Measurements from ENCODE around the gene SLC47A2. TPM values are rescaled to one million over a fixed set of nuclear protein-coding genes. Genes with fewer than 3 reads are reported as not detected.
A peak's percentile ranks its signal among the peaks of the same experiment; 100 is the strongest.

Gene SLC47A2
- total RNA-seq, 1 donor from 2014 or later: not detected

- Mint-ChIP-seq H3K4me1 (ENCODE audit: unreplicated experiment) (no peaks in the 10 kb centered on the region), H3K4me3 (ENCODE audit: unreplicated experiment) (no peak overlapping the region), H3K27me3 (ENCODE audit: unreplicated experiment) (peaks cover 8% of the 10 kb centered on the region), H3K27ac (ENCODE audit: unreplicated experiment) (no peak overlapping the region), H3K36me3 (ENCODE audit: low read depth, unreplicated experiment) (no peaks in the 10 kb centered on the region), H3K9me3 (ENCODE audit: unreplicated experiment) (no peaks in the 10 kb centered on the region)
- no peak for TF ChIP-seq CTCF (IDR thresholded peaks at IDR 0.05; ENCODE audit: unreplicated experiment)
- no peak for DNase-seq (ENCODE audit: low spot score)
These were observed 3.2 kb upstream of the SLC47A2 start for GRCh38 chr17:19719355-19720209.

- H3K27ac Mint-ChIP-seq (ENCODE audit: unreplicated experiment): no peak overlapping the region
- no peaks in the 10 kb centered on the region for H3K9me3 Mint-ChIP-seq (ENCODE audit: unreplicated experiment)
- TF ChIP-seq CTCF (IDR thresholded peaks at IDR 0.05; ENCODE audit: unreplicated experiment): no peak
- H3K4me1 Mint-ChIP-seq (ENCODE audit: unreplicated experiment): no peaks in the 10 kb centered on the region
- H3K4me3 Mint-ChIP-seq (ENCODE audit: unreplicated experiment): no peak overlapping the region
- H3K27me3 Mint-ChIP-seq (ENCODE audit: unreplicated experiment): peaks cover 8% of the 10 kb centered on the region
- DNase-seq (ENCODE audit: low spot score): peak; percentile 29
- H3K36me3 Mint-ChIP-seq (ENCODE audit: low read depth, unreplicated experiment): no peaks in the 10 kb centered on the region
These were observed 2.4 kb upstream of the SLC47A2 start for GRCh38 chr17:19718613-19719354.

GRCh38 chr17:19718041-19718612 lies 1.7 kb upstream of the SLC47A2 start:
- Mint-ChIP-seq H3K4me1 (ENCODE audit: unreplicated experiment) (no peaks in the 10 kb centered on the region), H3K27me3 (ENCODE audit: unreplicated experiment) (peaks cover 8% of the 10 kb centered on the region)
- DNase-seq (ENCODE audit: low spot score): no peak

GRCh38 chr17:19717411-19717908 lies 1.1 kb upstream of the SLC47A2 start:
- no peak overlapping the region for H3K27ac Mint-ChIP-seq (ENCODE audit: unreplicated experiment)
- no peak for TF ChIP-seq CTCF (IDR thresholded peaks at IDR 0.05; ENCODE audit: unreplicated experiment)
- H3K27me3 Mint-ChIP-seq (ENCODE audit: unreplicated experiment): peaks cover 8% of the 10 kb centered on the region
- H3K4me3 Mint-ChIP-seq (ENCODE audit: unreplicated experiment): no peak overlapping the region
- H3K4me1 Mint-ChIP-seq (ENCODE audit: unreplicated experiment): no peaks in the 10 kb centered on the region
- no peaks in the 10 kb centered on the region for H3K36me3 Mint-ChIP-seq (ENCODE audit: low read depth, unreplicated experiment)
- no peak for DNase-seq (ENCODE audit: low spot score)
- H3K9me3 Mint-ChIP-seq (ENCODE audit: unreplicated experiment): no peaks in the 10 kb centered on the region

More at GRCh38 chr17:19718041-19718612, 1.7 kb upstream of the SLC47A2 start:
- no peak for TF ChIP-seq CTCF (IDR thresholded peaks at IDR 0.05; ENCODE audit: unreplicated experiment)
- Mint-ChIP-seq H3K4me3 (ENCODE audit: unreplicated experiment) (no peak overlapping the region), H3K27ac (ENCODE audit: unreplicated experiment) (no peak overlapping the region), H3K9me3 (ENCODE audit: unreplicated experiment) (no peaks in the 10 kb centered on the region), H3K36me3 (ENCODE audit: low read depth, unreplicated experiment) (no peaks in the 10 kb centered on the region)

Measured in endothelial cell (in vitro differentiated cells).